Adipocyte (in vitro differentiated cells): ENCODE data around the gene CD177.
"Not testable (repeated sequence)": the region's sequence is repeated elsewhere in the genome, so short reads cannot be mapped to it uniquely, and the experiment has no call there.

Experiments
- DNase-seq: peaks from one replicate; pipeline ENCODE4 v3.0.0-alpha.2; 2015; ENCODE audit warnings: low read depth
- H3K27me3 ChIP-seq: replicated peaks from 2 replicates; pipeline ENCODE4 v1.7.0; 2013; ENCODE audit warnings: mild to moderate bottlenecking, low read length, moderate library complexity; ENCODE audit not compliant: control insufficient read depth, insufficient read depth
- H3K36me3 ChIP-seq: 2 replicates; pipeline ENCODE4 v1.7.0; 2013; ENCODE audit warnings: low read length, mild to moderate bottlenecking, moderate library complexity; ENCODE audit not compliant: control insufficient read depth, insufficient read depth, severe bottlenecking
- H3K4me1 ChIP-seq: 2 replicates; pipeline ENCODE4 v1.7.0; 2013; ENCODE audit warnings: mild to moderate bottlenecking, low read length, moderate library complexity; ENCODE audit not compliant: control insufficient read depth, insufficient read depth
- H3K4me3 ChIP-seq: 2 replicates; pipeline ENCODE4 v1.7.0; 2013; ENCODE audit warnings: mild to moderate bottlenecking, low read length, moderate library complexity
- H3K9ac ChIP-seq: 2 replicates; pipeline ENCODE4 v1.7.0; 2013; ENCODE audit warnings: mild to moderate bottlenecking, low read length, moderate library complexity
- H3K9me3 ChIP-seq: 2 replicates; pipeline ENCODE4 v1.7.0; 2013; ENCODE audit warnings: mild to moderate bottlenecking, low read length, moderate library complexity; ENCODE audit not compliant: control insufficient read depth

CD177 gene

GRCh38 chr19:43337737-43338136 lies 15.7 kb upstream of the CD177 start:
- peaks cover 13% of the 10 kb centered on the region for H3K27me3 ChIP-seq
- no peak for DNase-seq
- H3K36me3 ChIP-seq = no peaks in the 10 kb centered on the region
- H3K4me3 ChIP-seq = no peak overlapping the region
- H3K9me3 ChIP-seq = no peaks in the 10 kb centered on the region
- H3K9ac ChIP-seq = no peak overlapping the region
- no peaks in the 10 kb centered on the region for H3K4me1 ChIP-seq

GRCh38 chr19:43338530-43338929 lies 15.0 kb upstream of the CD177 start:
- Histone ChIP-seq H3K4me3 (no peak overlapping the region), H3K9me3 (no peaks in the 10 kb centered on the region), H3K36me3 (no peaks in the 10 kb centered on the region), H3K9ac (no peak overlapping the region), H3K4me1 (no peaks in the 10 kb centered on the region), H3K27me3 (peaks cover 18% of the 10 kb centered on the region)
- no peak for DNase-seq

- H3K36me3 ChIP-seq, H3K9me3 ChIP-seq, H3K9ac ChIP-seq, DNase-seq, H3K4me3 ChIP-seq, H3K4me1 ChIP-seq: not testable (repeated sequence)
- peaks cover 19% of the 10 kb centered on the region for H3K27me3 ChIP-seq
Measured at GRCh38 chr19:43339243-43339930, 14.1 kb upstream of the CD177 start.

GRCh38 chr19:43340101-43340500 lies 13.4 kb upstream of the CD177 start:
- not testable (repeated sequence) for H3K9ac ChIP-seq, H3K36me3 ChIP-seq, DNase-seq, H3K4me1 ChIP-seq, H3K9me3 ChIP-seq, H3K4me3 ChIP-seq
- H3K27me3 ChIP-seq = peaks cover 19% of the 10 kb centered on the region

GRCh38 chr19:43341098-43341497 lies 12.4 kb upstream of the CD177 start:
- H3K9me3 ChIP-seq, H3K4me3 ChIP-seq, H3K4me1 ChIP-seq, DNase-seq, H3K9ac ChIP-seq, H3K36me3 ChIP-seq: not testable (repeated sequence)
- H3K27me3 ChIP-seq = peaks cover 19% of the 10 kb centered on the region

- H3K9ac ChIP-seq, DNase-seq, H3K4me3 ChIP-seq, H3K9me3 ChIP-seq, H3K4me1 ChIP-seq, H3K36me3 ChIP-seq: not testable (repeated sequence)
- peaks cover 19% of the 10 kb centered on the region for H3K27me3 ChIP-seq
Measured at GRCh38 chr19:43342104-43342503, 11.4 kb upstream of the CD177 start.

GRCh38 chr19:43344347-43344925 lies 9.1 kb upstream of the CD177 start:
- not testable (repeated sequence) for DNase-seq, H3K36me3 ChIP-seq, H3K9me3 ChIP-seq, H3K4me3 ChIP-seq, H3K9ac ChIP-seq, H3K4me1 ChIP-seq
- H3K27me3 ChIP-seq = peaks cover 11% of the 10 kb centered on the region

GRCh38 chr19:43349813-43350212 lies 3.7 kb upstream of the CD177 start:
- not testable (repeated sequence) for H3K9ac ChIP-seq, H3K27me3 ChIP-seq, DNase-seq, H3K4me3 ChIP-seq, H3K4me1 ChIP-seq, H3K9me3 ChIP-seq, H3K36me3 ChIP-seq

GRCh38 chr19:43351998-43352746 lies 1.3 kb upstream of the CD177 start:
- Histone ChIP-seq H3K4me3 (no peak overlapping the region), H3K27me3 (peaks cover 4% of the 10 kb centered on the region), H3K9ac (no peak overlapping the region), H3K36me3 (no peaks in the 10 kb centered on the region), H3K9me3 (peaks cover 3% of the 10 kb centered on the region), H3K4me1 (no peaks in the 10 kb centered on the region)
- DNase-seq = no peak

- DNase-seq = no peak
- Histone ChIP-seq H3K9ac (no peak overlapping the region), H3K36me3 (no peaks in the 10 kb centered on the region), H3K27me3 (peaks cover 4% of the 10 kb centered on the region), H3K9me3 (peaks cover 3% of the 10 kb centered on the region), H3K4me1 (no peaks in the 10 kb centered on the region), H3K4me3 (no peak overlapping the region)
Measured at GRCh38 chr19:43354305-43354627, 780 bp downstream of the CD177 start.

GRCh38 chr19:43356749-43357148 lies 3.3 kb downstream of the CD177 start:
- H3K4me3 ChIP-seq, H3K9me3 ChIP-seq, H3K27me3 ChIP-seq, H3K4me1 ChIP-seq, DNase-seq, H3K9ac ChIP-seq, H3K36me3 ChIP-seq: not testable (repeated sequence)
